Fibroblast of skin of right quadriceps (primary cell): ENCODE results near the gene CDK17.
A peak's percentile ranks its signal among the peaks of the same experiment; 100 is the strongest.
"Not testable (repeated sequence)": the region's sequence is repeated elsewhere in the genome, so short reads cannot be mapped to it uniquely, and the experiment has no call there.

Experiments used
- DNase-seq: peaks from one replicate; pipeline ENCODE4 v3.0.0-alpha.2; 2013

CDK17 gene

DNA sequence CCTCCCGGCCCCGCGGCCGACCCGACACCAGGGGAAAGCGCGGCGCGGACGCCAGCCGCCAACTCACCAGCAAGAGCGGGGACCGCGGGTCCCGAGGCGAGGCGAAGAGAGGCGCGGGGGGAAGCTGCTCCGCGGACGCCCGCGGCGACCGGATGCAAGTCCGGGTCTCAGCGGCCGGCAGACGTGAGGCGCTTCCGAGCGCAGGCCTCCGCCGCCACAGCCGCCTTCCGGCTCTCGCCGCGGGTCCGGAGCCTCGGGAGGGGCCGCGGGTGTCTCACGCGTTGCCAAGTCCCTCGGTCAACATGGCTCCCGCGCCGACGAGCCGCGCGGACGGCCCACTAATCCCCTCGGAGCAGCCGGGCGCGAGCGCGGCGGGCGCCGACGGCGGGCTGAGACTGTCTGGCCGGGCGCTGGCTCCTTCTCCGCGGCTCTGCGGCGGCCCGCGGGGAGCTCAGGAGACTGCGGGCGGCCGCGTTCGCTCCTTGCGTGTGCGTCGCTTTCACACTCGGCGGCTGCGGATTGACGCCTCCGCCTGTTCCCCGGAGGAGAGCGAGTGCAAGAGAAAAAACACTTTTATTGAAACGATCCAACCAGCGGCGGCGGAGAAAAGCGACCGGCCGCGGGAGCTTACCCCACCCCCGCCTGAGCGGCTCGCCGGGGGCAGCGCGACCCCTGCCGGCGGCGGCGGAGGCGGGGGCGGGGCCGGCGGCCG lies at the start of gene CDK17:
Gene CDK17, minus strand, starts transcription at position 521 of the 712 bp plus-strand sequence. CDS start 65,603 bp downstream, outside the sequence.
- peak; percentile 88 for DNase-seq

DNA sequence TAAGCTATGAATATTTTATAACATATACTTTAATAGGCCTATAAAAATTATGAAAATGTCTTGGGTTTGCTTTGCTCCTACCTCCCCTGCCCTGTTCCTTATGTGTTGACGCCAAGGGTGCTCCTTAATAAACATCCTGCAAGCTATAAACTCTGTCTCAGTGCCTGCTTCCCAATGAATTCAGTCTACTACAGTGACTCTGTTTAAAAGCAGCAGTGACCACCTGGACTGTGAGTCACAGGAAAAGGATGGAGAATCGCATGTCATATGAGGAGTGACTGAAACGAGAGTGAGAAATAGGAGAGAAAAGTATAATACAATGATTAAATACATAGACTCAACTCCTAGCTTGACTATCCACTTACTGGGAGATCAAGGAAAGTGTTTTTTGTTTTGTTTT lies 48.1 kb upstream of the CDK17 start:
- DNase-seq: peak; percentile 44

DNA sequence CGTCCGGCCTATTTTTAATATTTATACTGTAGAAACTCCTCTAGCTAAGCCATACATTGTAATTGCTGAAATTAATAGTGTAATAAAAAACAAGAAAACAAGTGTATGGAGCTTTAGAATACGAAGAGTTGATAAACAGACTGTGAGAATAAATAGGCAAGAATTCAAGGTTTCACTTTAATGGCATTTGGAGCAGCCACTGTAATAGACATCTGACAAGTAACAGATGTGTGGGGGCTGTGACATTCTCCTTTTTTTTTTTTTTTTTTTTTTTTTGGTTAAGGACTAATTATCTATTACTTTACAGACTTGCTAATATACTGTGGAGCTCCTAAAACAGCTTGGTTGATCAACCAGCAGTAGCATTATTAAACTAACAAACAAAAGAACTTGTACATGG lies 47.0 kb upstream of the CDK17 start:
- no peak for DNase-seq

- peak; percentile 91 for DNase-seq
These were observed 45.7 kb upstream of the CDK17 start for GRCh38 chr12:96445691-96446583.

DNA sequence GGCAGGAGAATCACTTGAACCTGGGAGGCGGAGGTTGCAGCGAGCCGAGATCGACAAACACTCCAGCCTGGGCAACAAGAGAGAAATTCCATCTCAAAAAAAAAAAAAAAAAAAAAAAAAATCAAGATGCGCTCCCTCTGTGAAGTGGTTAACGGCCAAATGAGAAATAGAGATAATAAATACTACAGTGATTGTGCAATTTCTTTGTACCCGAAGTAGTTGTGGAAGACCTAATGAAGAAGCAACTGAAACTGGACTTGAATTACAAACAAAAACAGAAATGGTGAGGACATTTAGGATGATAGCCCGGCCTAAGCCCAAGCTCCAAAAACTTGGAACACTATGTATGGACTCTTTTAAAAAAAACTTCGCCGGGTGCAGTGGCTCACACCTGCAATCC lies 44.2 kb upstream of the CDK17 start:
- no peak for DNase-seq

DNA sequence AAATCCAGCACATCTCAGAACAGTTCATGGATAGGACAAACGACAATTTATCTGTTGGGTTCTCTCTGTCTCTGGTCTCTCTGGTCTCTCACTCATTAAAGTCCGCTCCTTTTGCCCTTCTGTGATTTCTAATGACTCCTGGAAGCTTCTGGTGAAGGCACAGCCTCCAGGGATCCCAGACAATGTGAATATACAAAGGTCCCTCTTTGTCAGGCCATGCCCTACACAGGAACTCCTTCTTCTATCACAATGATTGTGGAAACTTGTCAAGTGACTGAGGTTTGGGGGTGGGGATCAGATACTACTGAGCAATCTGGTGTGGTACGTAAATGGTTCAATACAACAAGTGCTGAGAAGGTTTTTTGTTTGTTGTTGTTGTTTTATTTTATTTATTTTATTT lies 42.7 kb upstream of the CDK17 start:
- no peak for DNase-seq

DNA sequence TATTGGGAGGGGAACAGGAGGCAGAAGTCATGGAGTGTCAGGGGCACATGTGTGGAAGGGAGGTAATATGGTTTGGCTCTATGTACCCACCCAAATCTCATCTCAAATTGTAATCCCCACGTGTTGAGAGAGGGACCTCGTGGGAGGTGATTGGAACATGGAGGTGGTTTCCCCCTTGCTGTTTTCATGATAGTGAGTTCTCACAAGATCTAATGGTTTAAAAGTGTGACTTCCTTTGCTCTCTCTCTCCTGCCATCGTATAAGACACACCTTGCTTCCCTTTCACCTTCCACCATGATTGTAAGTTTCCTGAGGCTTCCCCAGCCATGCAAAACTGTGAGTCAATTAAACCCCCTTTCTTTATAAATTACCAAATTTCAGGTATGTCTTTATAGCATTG lies 41.6 kb upstream of the CDK17 start:
- no peak for DNase-seq

- no peak for DNase-seq
These were observed 38.1 kb upstream of the CDK17 start for GRCh38 chr12:96438330-96438729.

GRCh38 chr12:96437171-96437445 lies 36.9 kb upstream of the CDK17 start:
- DNase-seq: no peak

GRCh38 chr12:96436366-96437170 lies 36.3 kb upstream of the CDK17 start:
- no peak for DNase-seq

DNA sequence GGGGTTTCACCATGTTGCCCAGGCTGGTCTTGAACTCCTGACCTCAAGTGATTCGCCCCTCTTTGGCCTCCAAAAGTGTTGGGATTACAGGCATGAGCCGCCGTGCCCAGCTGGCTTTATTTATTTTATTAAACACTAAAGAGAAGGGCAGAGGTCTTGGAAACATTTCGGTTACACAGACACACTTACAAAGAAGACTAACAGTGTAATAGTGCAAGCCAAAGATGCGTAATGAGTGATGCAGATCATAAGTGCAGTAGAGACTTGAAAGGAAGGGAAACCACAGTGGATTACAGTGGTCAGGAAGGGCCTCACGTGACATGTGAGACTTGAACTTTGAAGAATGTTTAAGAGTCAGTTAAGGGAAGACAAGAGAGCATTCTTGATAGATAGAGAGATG lies 33.9 kb upstream of the CDK17 start:
- peak; percentile 94 for DNase-seq

GRCh38 chr12:96432496-96433321 lies 32.5 kb upstream of the CDK17 start:
- DNase-seq: not testable (repeated sequence)

DNA sequence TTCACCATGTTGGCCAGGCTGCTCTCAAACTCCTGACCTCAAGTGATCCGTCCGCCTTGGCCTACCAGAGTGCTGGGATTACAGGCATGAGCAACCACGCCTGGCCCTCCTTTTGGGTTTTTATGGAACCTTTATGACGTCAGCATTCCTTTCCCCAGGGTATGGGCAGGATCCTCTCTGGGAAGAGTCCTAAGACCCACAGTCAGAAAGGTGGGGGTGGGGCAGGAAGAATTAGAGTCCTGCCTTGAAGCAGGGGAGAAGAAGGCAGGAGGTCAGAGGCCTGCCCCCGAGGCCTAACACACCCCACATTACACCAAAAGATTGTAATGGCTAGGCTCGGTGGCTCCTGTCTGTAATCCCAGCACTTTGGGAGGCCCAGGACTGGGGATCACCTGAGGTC lies 30.8 kb upstream of the CDK17 start:
- no peak for DNase-seq

DNA sequence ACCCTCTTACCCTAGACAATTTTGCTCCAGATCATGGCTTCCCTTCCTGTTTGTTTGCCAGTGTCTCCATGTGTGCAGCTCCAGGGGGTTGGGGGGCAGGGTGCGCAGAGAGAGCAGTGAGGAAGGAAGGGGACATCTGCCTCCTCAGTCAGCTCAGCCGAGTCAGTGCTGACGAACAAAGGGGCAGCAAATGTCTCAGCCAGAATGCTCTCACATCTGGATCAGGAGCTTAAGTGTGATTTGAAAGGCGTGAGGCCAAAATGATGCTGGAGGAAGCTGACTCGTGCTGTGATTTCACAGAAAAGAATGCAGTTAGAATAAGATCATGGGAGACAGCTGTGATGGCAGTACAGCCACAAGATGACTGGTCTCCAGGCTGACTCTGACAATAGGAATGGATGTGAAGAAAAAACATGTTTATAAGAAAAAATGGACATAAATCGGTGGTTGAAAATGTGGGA lies 27.1 kb upstream of the CDK17 start:
- peak; percentile 100 for DNase-seq

GRCh38 chr12:96425951-96426350 lies 25.7 kb upstream of the CDK17 start:
- peak; percentile 61 for DNase-seq

GRCh38 chr12:96425321-96425720 lies 25.1 kb upstream of the CDK17 start:
- DNase-seq: peak; percentile 98

- peak; percentile 54 for DNase-seq
These were observed 24.4 kb upstream of the CDK17 start for GRCh38 chr12:96424601-96425000.

DNA sequence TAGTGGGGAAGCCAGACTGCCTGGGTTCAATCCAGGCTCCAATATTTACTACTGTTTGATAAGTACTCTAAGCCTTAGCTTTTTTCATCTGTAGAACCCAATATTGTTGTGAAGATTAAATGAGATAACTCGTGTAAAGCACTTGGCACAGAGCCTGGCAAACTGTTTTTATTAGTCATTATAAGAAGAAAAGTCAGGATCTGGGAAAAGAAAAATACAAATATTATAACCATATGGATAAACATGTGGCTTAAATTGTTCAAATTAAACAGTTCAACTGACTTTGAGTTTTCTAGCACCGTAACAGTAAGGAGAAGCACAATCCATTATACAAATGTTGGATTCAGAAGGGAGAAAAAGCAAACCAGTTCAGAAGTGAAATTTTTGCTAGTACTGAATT lies 22.0 kb upstream of the CDK17 start:
- DNase-seq: peak; percentile 82

- DNase-seq: no peak
These were observed 20.8 kb upstream of the CDK17 start for GRCh38 chr12:96421014-96421413.

- peak; percentile 63 for DNase-seq
These were observed 20.1 kb upstream of the CDK17 start for GRCh38 chr12:96420277-96420835.

- no peak for DNase-seq
These were observed 19.5 kb upstream of the CDK17 start for GRCh38 chr12:96419576-96420276.
